Left lobe of liver (tissue), 2 donors: ENCODE measurements around the gene EPHA1. TPM values are rescaled to one million over a fixed set of nuclear protein-coding genes. Genes with fewer than 3 reads are reported as not detected.

ENCODE experiments used
- ATAC-seq: fragments of 200-7000 bp; cut with Tn5 transposase; one replicate; pipeline ENCODE4 v1.9.1; 2020; ENCODE audit warnings: mild to moderate bottlenecking, moderate library complexity
- DNase-seq: peaks from one replicate; pipeline ENCODE4 v3.0.0-alpha.2; 2020; ENCODE audit warnings: low spot score
- total RNA-seq: library from RNA; stranded (reverse); gene quantifications from one replicate; pipeline ENCODE4 v1.2.1, GENCODE V29; 2021
- donor health status: DM: no; HTN: no; CAD: no; lungs with moderate emphysema.
- donor health status: DM: no; HTN: yes; CAD: no.

EPHA1 gene
- total RNA-seq, 1 donor from 2014 or later = 39.6 TPM

DNA sequence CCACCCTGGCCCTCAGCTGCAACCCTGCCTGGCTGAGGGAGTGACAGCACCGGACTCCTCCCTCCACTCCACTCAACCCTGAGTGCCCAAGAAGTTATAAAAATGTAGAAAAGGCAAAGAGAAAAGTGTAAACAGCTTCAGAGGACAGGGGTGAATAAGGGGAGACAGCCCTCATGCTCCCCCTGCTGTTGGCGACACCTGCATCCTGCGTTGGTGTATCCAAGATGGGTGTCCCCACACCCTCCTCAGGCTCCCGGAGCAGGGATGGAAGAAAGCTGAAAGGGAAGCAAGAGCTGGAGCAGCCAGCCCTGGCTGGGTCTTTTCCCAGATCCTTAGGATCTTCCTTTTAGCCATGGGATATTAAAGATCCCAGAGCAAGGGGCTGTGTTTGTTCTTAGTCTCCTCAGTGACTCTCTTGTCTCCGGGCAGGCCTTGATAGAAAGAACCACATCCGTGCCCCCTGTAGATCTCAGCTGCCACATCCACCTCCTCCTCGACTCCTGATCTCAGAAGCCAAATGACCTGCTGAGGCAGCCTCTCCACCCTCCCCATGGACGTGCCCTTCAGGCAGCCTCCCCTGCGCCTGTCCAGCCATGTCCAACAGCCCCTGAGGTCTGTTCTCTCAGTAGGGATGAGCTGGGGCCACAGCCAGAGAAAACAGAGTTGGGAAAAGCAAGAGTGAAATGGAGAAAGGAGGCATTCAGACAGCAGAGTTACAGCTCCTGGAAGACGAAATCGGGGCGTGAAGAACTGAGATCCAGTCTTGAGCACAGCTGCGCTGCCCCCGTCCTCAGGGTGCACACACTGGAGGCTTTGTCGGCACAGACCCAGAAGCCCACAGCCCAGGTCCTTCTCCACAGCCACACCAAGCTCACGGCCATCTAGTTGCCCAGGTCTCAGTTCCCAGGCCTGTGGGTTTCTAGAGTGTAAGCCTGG, 52.9 kb downstream of the EPHA1 start:
- ATAC-seq = no peak

DNA sequence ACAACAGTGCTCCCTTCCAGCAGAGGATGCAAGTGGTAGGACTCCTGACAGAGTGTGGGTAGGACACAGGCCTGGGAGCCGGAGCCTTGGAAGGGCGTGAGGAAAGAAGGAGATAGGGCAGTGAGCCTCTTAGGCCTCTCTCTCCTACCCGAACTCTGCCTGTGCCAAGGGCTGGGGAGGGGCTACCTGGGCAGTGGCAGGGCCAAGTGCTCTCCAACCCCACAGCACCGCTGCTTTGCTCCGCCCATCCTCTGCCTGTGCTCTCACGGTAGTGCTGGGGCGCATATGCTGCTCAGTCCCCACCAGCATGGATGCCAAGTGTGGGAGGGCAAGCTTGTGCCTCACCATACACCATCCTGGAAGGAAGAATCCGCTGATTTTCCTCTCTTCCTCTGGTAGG, 53.7 kb downstream of the EPHA1 start:
- ATAC-seq (no peak), DNase-seq (no peak)

More for the DNA sequence above, 52.9 kb downstream of the EPHA1 start:
- no peak for DNase-seq

DNA sequence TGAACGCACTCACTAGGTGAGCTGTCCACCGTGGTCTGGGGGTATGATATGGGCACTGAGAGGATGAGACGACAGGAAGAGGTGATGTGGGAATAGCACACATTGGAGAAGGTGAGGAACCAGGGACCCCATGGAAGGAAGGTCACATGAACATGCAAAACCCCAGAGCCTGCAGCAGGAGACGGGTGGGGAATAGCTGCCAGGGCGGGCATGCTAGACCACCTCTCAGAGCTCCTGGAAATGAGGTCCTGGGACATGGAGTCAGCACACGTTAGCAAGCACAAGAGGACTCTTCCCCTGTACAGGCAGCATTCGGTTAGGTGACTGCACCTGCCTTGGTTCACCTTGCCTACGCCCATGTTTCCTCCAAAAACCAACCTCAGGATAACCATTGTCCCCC, 54.3 kb downstream of the EPHA1 start:
- no peak for DNase-seq
- no peak for ATAC-seq

DNA sequence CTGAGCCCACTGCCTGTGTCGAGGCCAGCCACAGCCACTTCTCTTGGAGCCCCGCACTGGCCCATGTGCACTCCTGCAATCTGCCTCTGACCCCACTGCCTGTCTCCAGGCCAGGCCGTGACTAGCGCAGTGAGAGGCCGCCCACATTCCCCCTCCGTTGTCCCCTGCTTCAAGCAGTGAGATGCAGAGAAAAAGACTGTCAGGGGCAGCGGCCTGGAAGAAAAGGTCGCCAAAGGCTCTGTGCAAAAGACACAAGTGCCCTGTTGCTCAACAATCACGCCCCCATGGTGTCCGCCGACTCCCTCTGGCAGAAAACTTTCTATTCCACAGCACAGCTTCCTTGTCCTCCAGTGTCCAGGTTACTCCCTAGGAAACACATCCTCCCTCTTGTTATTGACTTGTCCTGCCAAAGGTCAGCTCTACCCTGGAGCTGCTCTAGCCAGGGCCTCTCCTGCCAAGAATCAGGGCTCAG, 56.1 kb downstream of the EPHA1 start:
- DNase-seq = peak; percentile 68
- ATAC-seq = peak; percentile 97

DNA sequence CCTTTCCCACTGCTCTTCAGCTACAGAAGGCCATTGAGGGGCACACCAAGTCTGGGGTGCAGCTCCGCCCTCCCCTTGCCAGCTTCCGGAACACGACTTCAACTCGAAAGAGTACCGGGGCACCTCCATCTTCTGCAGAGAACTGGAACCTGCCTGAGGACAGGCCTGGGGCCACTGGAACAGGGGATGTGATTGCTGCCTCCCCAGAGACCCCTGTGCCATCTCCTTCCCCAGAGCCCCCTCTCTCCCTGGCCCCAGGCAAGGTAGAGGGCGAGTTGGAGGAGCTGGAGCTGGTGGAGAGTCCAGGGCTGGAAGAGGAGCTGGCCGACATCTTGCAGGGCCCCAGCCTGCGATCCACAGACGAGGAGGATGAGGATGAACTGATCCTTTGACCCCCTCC, 57.1 kb downstream of the EPHA1 start:
- ATAC-seq (no peak), DNase-seq (no peak)

DNA sequence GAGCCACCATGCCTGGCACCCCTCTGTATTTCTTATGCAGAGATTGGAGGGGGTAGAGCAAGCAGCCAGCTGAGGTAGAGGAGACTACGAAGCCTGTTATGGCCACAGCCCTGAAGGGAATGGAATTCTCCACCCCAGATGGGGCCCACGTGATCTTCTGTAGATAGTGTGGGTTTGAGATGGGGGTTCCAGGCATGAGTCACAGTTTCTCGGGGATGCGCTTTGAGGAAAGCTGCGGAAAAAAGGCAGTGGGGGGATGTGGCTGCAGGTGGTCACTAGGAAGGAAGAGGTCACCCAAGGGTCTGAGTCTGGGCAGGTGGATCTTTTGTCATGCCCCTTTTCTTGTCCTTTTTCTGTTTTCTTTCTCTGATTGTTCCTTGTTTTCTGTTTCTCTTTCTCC, 57.6 kb downstream of the EPHA1 start:
- DNase-seq = no peak
- ATAC-seq = no peak

DNA sequence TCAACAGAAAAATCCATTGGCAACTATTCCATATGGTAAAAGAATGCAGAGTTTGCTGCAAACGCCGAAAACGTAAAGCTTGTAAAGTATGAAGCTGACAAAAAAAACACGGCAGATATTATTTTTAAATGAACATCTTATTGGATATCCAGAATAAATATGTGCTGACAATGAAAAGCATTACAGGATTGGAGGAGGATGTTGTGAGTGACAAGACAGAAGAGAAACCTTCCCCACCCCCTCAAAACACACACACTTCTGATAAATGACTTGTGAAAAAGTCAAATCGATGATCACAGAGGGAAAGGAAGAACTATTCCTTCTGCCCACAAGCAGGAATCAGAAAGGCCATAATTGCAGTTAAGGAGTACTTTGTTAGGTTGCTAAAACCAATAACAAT, 60.7 kb downstream of the EPHA1 start:
- DNase-seq = no peak
- ATAC-seq = no peak

DNA sequence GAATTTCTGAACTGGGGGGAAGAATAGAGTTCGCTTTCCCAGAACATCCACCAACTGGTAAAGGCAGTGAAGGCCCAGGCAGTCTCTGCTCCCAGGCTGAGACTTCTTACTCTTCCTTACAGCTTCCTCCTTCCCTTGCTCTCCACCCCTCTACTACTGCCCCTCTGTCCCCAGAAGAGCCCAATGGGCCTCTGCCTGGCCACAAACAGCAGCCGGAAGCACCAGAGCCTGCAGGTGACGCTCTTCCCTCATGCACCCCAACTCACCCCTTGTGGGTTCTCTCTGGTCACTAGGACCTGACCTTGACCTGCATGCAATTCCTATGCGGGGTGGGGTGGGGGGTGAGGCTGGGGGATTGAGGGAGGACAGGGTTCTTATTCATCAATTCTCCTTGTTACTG, 62.6 kb downstream of the EPHA1 start:
- ATAC-seq = no peak
- DNase-seq = no peak

DNA sequence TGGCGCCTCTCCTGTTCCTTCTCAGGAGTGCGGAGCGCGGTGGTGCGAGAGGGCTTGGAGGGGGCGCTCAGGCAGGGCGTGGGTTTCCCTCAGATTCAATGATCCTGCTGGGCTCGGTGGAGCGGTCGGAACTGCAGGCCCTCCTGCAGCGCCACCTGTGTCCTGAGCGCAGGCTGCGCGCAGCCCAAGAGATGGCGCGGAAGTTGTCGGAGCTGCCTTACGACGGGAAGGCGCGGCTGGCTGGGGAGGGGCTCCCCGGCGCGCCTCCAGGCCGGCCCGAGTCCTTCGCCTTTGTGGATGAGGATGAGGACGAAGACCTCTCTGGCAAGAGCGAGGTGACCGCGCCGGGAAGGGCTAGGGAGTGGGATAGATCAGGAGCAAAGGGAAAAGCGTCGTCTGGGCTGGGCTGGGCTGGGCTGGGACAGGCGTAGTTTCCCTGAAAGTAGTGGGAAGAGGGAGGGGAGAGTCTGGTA, 63.2 kb downstream of the EPHA1 start:
- DNase-seq (no peak), ATAC-seq (peak; percentile 63)

DNA sequence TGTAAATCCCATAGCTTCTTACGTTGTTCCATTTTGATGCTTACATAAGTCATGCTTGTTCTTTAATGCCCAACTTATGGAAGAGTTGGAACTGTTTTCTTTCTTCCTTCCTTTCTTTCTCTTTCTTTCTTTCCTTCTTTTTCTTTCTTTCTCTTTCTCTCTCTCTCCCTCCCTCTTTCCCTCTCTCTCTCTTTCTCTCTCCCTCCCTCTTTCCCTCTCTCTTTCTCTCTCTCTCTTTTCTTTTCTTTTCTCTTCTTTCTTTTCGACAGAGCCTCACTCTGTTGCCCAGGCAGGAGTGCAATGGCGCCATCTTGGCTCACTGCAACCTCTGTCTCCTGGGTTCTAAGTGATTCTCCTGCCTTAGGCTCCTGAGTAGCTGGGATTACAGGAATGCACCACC, 65.1 kb downstream of the EPHA1 start:
- DNase-seq (no peak), ATAC-seq (no peak)

DNA sequence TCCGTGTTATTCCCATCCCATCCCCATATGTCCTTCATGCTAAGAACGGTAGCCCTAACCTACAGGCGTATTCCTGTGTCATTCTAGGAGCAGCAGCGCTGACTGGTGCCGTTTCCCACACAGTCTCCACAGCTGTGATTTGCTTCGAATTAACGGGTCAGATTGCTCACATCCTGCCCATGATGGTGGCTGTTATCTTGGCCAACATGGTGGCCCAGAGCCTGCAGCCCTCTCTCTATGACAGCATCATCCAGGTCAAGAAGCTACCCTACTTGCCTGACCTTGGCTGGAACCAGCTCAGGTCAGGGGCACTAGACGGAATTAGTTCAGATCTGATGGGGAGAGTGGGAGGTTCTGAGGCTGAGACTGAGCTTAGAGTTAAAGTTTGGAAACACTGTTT, 66.8 kb downstream of the EPHA1 start:
- ATAC-seq (no peak), DNase-seq (no peak)

Other genes starting within 250 kb of the EPHA1 start
- not detected for gene TAS2R39, start 225.4 kb downstream of the EPHA1 start, total RNA-seq
- not detected for gene TAS2R40, start 186.8 kb downstream of the EPHA1 start, total RNA-seq
- gene GSTK1, start 145.4 kb downstream of the EPHA1 start, total RNA-seq = 261 TPM
- gene TMEM139, start 123.9 kb downstream of the EPHA1 start, total RNA-seq = 22.0 TPM
- 8.4 TPM for gene CASP2, start 120.5 kb downstream of the EPHA1 start, total RNA-seq
- not detected for gene CLCN1, start 92.7 kb downstream of the EPHA1 start, total RNA-seq
- gene FAM131B, start 46.1 kb downstream of the EPHA1 start, total RNA-seq = 0.38 TPM
- gene ZYX, start 27.5 kb downstream of the EPHA1 start, total RNA-seq = 33.8 TPM
- gene TAS2R60, start 34.6 kb upstream of the EPHA1 start, total RNA-seq = 0.38 TPM
- 0.45 TPM for gene TAS2R41, start 69.0 kb upstream of the EPHA1 start, total RNA-seq
- gene CTAGE15, start 162.9 kb upstream of the EPHA1 start, total RNA-seq = 0.28 TPM
- 2.9 TPM for gene TCAF2, start 212.1 kb upstream of the EPHA1 start, total RNA-seq